IMR-90 (cell line): ENCODE results near the gene FGFRL1. TPM values are rescaled to one million over a fixed set of nuclear protein-coding genes. Genes with fewer than 3 reads are reported as not detected.

Experiments
- ATAC-seq: fragments of 200-7000 bp; cut with Tn5 transposase; 2 replicates; pipeline ENCODE4 v1.9.1; 2020; ENCODE audit warnings: low read depth, mild to moderate bottlenecking, moderate library complexity
- BruUV-seq: library from RNA; stranded (reverse); fragments of 400-500 nt; replicated peaks from 2 replicates; lab custom pipeline; 2021; lab: Mats Ljungman, UMichigan
- CTCF ChIA-PET: fragments of 300-600 bp; formaldehyde crosslinking; extraction: SDS; loops from one replicate; lab custom pipeline; 2021; ENCODE audit warnings: antibody characterized with exemption; lab: Yijun Ruan, JAX
- POLR2A ChIA-PET: fragments of 300-600 bp; sonication (Branson Sonifier 250); formaldehyde crosslinking; loops from one replicate; lab custom pipeline; 2022; ENCODE audit warnings: antibody characterized with exemption; ENCODE audit not compliant: unreplicated experiment; lab: Charles Lee
- DNase-seq: peaks from one replicate; pipeline ENCODE4 v3.0.0; 2013
- H2AFZ ChIP-seq: replicated peaks from 2 replicates; pipeline ENCODE3; 2013; ENCODE audit warnings: low read length, mild to moderate bottlenecking; ENCODE audit not compliant: poor library complexity
- H2AK5ac ChIP-seq: 2 replicates; pipeline ENCODE4 v1.6.1; 2013; ENCODE audit warnings: low read depth, low read length, inconsistent platforms
- H2AK9ac ChIP-seq: replicated peaks from 2 replicates; pipeline ENCODE3; 2013; ENCODE audit warnings: mild to moderate bottlenecking, low read depth, low read length, moderate library complexity; ENCODE audit not compliant: poor library complexity
- H2BK120ac ChIP-seq: 2 replicates; pipeline ENCODE4 v1.6.1; 2013; ENCODE audit warnings: low read depth, low read length, inconsistent platforms
- H2BK15ac ChIP-seq: 3 replicates; pipeline ENCODE4 v1.6.1; 2013; ENCODE audit warnings: low read depth, low read length, inconsistent platforms
- H2BK20ac ChIP-seq: 2 replicates; pipeline ENCODE4 v1.6.1; 2013; ENCODE audit warnings: low read depth, mild to moderate bottlenecking, inconsistent platforms, low read length, moderate library complexity
- H2BK5ac ChIP-seq: 2 replicates; pipeline ENCODE4 v1.6.1; 2013; ENCODE audit warnings: mild to moderate bottlenecking, low read depth, low read length, inconsistent platforms; ENCODE audit not compliant: poor library complexity, severe bottlenecking
- H3K14ac ChIP-seq: replicated peaks from 2 replicates; pipeline ENCODE4 v1.6.1; 2013; ENCODE audit warnings: low read depth, low read length, inconsistent platforms
- H3K18ac ChIP-seq: 2 replicates; pipeline ENCODE4 v1.6.1; 2013; ENCODE audit warnings: low read depth, low read length, control low read depth
- H3K23ac ChIP-seq: 2 replicates; pipeline ENCODE4 v1.6.1; 2013; ENCODE audit warnings: low read depth, low read length, inconsistent platforms
- H3K27ac ChIP-seq: 2 replicates; pipeline ENCODE4 v1.5.1; 2013; ENCODE audit warnings: mild to moderate bottlenecking, control low read depth, low read length; ENCODE audit not compliant: insufficient read depth
- H3K27me3 ChIP-seq: 2 replicates; pipeline ENCODE4 v1.6.1; 2013; ENCODE audit warnings: low read length; ENCODE audit not compliant: control insufficient read depth, insufficient read depth
- H3K36me3 ChIP-seq: 2 replicates; pipeline ENCODE4 v1.6.1; 2013; ENCODE audit warnings: low read length, mixed read lengths; ENCODE audit not compliant: control insufficient read depth, insufficient read depth
- H3K4ac ChIP-seq: 2 replicates; pipeline ENCODE4 v1.6.1; 2013; ENCODE audit warnings: low read depth, low read length, inconsistent platforms
- H3K4me1 ChIP-seq: 2 replicates; pipeline ENCODE4 v1.6.1; 2013; ENCODE audit warnings: low read length, mixed read lengths; ENCODE audit not compliant: control insufficient read depth, insufficient read depth
- H3K4me2 ChIP-seq: 2 replicates; pipeline ENCODE4 v1.6.1; 2013; ENCODE audit warnings: low read depth, mild to moderate bottlenecking, control low read depth, low read length, moderate library complexity
- H3K4me3 ChIP-seq: 2 replicates; pipeline ENCODE4 v1.5.1; 2013; ENCODE audit warnings: low read depth, mild to moderate bottlenecking, control low read depth, low read length, moderate library complexity; ENCODE audit not compliant: insufficient read depth
- H3K56ac ChIP-seq: 2 replicates; pipeline ENCODE4 v1.6.1; 2013; ENCODE audit warnings: low read length, inconsistent platforms; ENCODE audit not compliant: insufficient read depth; ENCODE audit errors: extremely low read depth
- H3K79me1 ChIP-seq, 2 experiments: 2 replicates each; pipeline ENCODE4 v1.6.1; 2013; ENCODE audit warnings: low read length in 2 of 2, inconsistent platforms in 1 of 2, low read depth in 1 of 2
- H3K9ac ChIP-seq: 2 replicates; pipeline ENCODE4 v1.6.1; 2013; ENCODE audit warnings: low read depth, low read length, control low read depth
- H3K9me1 ChIP-seq: 2 replicates; pipeline ENCODE4 v1.6.1; 2013; ENCODE audit warnings: low read length, inconsistent platforms; ENCODE audit not compliant: insufficient read depth
- H3K9me3 ChIP-seq: 2 replicates; pipeline ENCODE4 v1.6.1; 2013; ENCODE audit warnings: low read length; ENCODE audit not compliant: control insufficient read depth, insufficient read depth
- H4K20me1 ChIP-seq: 2 replicates; pipeline ENCODE4 v1.6.1; 2013; ENCODE audit warnings: low read length, inconsistent platforms; ENCODE audit not compliant: insufficient read depth
- H4K5ac ChIP-seq: 2 replicates; pipeline ENCODE4 v1.6.1; 2013; ENCODE audit warnings: mild to moderate bottlenecking, low read depth, low read length, control low read depth
- H4K8ac ChIP-seq, 2 experiments: 2 replicates each; pipeline ENCODE4 v1.6.1; 2013; ENCODE audit warnings: low read depth in 2 of 2, low read length in 2 of 2, control low read depth in 1 of 2, inconsistent platforms in 1 of 2
- H4K91ac ChIP-seq: 2 replicates; pipeline ENCODE4 v1.6.1; 2013; ENCODE audit warnings: low read depth, low read length, inconsistent platforms; ENCODE audit not compliant: insufficient read depth
- BHLHE40 ChIP-seq: fragments of 150-350 bp; IDR thresholded peaks from 2 replicates; pipeline ENCODE4 v1.6.1; 2016; ENCODE audit warnings: mild to moderate bottlenecking, low read depth, low read length
- CEBPB ChIP-seq: IDR thresholded peaks from 2 replicates; pipeline ENCODE4 v1.6.1; 2012; ENCODE audit warnings: low read depth, low read length, improper control_type of control experiment
- CHD1 ChIP-seq: IDR thresholded peaks from 2 replicates; pipeline ENCODE4 v1.6.1; 2012; ENCODE audit warnings: low read depth, low read length, improper control_type of control experiment
- FOS ChIP-seq: fragments of 150-350 bp; IDR thresholded peaks from 2 replicates; pipeline ENCODE4 v1.6.1; 2016; ENCODE audit warnings: low read depth, low read length
- MAFK ChIP-seq: IDR thresholded peaks from 2 replicates; pipeline ENCODE4 v1.6.1; 2012; ENCODE audit warnings: low read depth, low read length, improper control_type of control experiment
- MAZ ChIP-seq: IDR thresholded peaks from 2 replicates; pipeline ENCODE4 v1.6.1; 2012; ENCODE audit warnings: low read depth, mild to moderate bottlenecking, low read length, improper control_type of control experiment, moderate library complexity, borderline replicate concordance
- NFE2L2 ChIP-seq: fragments of 150-350 bp; IDR thresholded peaks from 2 replicates; pipeline ENCODE4 v1.6.1; 2016; ENCODE audit warnings: low read depth, mild to moderate bottlenecking, low read length
- POLR2A ChIP-seq: IDR thresholded peaks from 2 replicates; pipeline ENCODE4 v1.6.1; 2012; ENCODE audit warnings: mild to moderate bottlenecking, low read depth, low read length
- RAD21 ChIP-seq: IDR thresholded peaks from 2 replicates; pipeline ENCODE4 v1.6.1; 2012; ENCODE audit warnings: low read length, improper control_type of control experiment
- RFX5 ChIP-seq: IDR thresholded peaks from 2 replicates; pipeline ENCODE4 v1.8.0; 2012; ENCODE audit warnings: low read depth, mild to moderate bottlenecking, low read length, moderate library complexity
- SMC3 ChIP-seq: fragments of 150-350 bp; IDR thresholded peaks from 2 replicates; pipeline ENCODE4 v1.6.1; 2016; ENCODE audit warnings: low read depth, mild to moderate bottlenecking, antibody characterized with exemption, low read length, moderate library complexity
- WGBS, 2 experiments: methylation state at CpG; one replicate each; pipeline versions ENCODE4 v1.1.5 to v1.1.7; 2013; ENCODE audit warnings: missing lambda C conversion rate in 2 of 2; ENCODE audit not compliant: insufficient read length in 1 of 2; ENCODE audit errors: extremely low coverage in 2 of 2; 5-methylcytosine and 5-hydroxymethylcytosine counted together
- dilution Hi-C: fragments of 300-500 bp; cut with HindIII; formaldehyde crosslinking; loops from one replicate; pipeline ENCODE4 v1.14.3; 2018; ENCODE audit warnings: low sequenced_read_pairs; ENCODE audit not compliant: unreplicated experiment
- in situ Hi-C: fragments of 300-500 bp; cut with MboI; formaldehyde crosslinking; loops from 3 replicates; pipeline ENCODE4 v1.14.3; 2019; ENCODE audit warnings: low sequenced_read_pairs, inconsistent platforms, mixed read lengths
- intact Hi-C: fragments of 100-400 bp; cut with micrococcal nuclease; formaldehyde crosslinking; loops from 2 replicates; pipeline ENCODE4 v1.10.0; 2022
- polyA plus RNA-seq, 3 experiments: library from polyadenylated mRNA; depleted of rRNA; stranded (reverse); fragments of >200 nt; gene quantifications; 2 replicates each; pipeline ENCODE4 v1.2.3, GENCODE V29; 2012; ENCODE audit warnings: low replicate concordance in 1 of 3
- total RNA-seq: library from RNA; depleted of rRNA; stranded (reverse); fragments of >200 nt; gene quantifications from 2 replicates; pipeline ENCODE4 v1.2.3, GENCODE V29; 2012
- TF ChIP-seq, protein P1 (sequence below): conservative IDR thresholded peaks from 2 replicates; pipeline ENCODE4 v1.5.1; 2012; ENCODE audit warnings: mild to moderate bottlenecking, low read depth, low read length, improper control_type of control experiment
- TF ChIP-seq, protein P2 (sequence below): fragments of 150-350 bp; IDR thresholded peaks from 2 replicates; pipeline ENCODE4 v1.6.1; 2017; ENCODE audit warnings: mild to moderate bottlenecking, antibody characterized with exemption, low read length, low read depth

FGFRL1 gene
- total and polyA plus RNA-seq, 2 of the 4 experiments (the other 2 are of a cell fraction) = 49.3 to 78.8 TPM

DNA sequence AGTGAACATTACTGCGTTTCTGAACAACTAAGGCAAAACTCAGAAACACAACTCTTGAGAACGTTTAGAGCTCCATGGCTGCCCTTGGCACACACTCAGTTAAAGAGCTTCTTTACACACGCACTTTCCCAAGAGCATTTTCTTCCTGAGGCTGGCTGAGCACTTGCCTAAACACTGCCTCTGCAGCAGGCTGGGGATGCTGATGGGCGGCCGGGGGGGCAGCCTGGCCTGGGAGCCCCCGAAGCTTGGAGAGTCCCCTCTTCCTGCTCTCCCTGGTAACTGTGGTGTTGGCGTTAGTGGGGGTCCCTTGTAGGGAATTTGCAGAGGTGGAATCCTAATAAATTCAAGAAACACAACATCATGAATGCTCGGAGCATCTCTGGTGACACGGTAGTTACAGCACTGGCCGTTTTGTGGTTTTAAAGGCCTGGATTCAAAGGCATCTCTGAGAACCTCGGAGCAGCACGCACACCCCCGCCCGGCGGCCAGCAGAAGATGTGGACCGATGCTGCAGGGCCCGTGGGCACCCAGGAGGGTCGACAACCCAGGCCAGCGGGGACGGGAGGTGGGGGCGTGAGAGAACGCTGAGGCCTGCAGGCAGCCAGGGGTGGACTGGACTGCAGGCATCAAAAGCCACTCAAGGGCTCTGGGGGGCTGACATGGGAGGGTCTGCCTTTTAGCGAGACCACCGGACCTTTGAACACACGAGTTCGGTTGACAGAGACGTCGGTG, 45.4 kb downstream of the FGFRL1 start:
- Histone ChIP-seq H4K5ac (no peak overlapping the region), H3K56ac (no peak overlapping the region), H3K36me3 (no peaks in the 10 kb centered on the region), H3K4ac (no peak overlapping the region), H3K4me1 (peaks cover 5% of the 10 kb centered on the region; the same call in 1 of the 2 replicates), H2BK5ac (no peak overlapping the region), H2BK20ac (no peak overlapping the region), H2BK120ac (no peak overlapping the region), H4K91ac (no peak overlapping the region), H2AFZ (no peak overlapping the region), H3K18ac (no peak overlapping the region), H3K4me2 (no peak overlapping the region), H3K9me1 (no peaks in the 10 kb centered on the region), H3K27me3 (peaks cover 64% of the 10 kb centered on the region), H3K27ac (no peak overlapping the region), H2AK5ac (no peak overlapping the region), H3K79me1 (no peaks in the 10 kb centered on the region), H2AK9ac (no peak overlapping the region), H3K9me3 (no peaks in the 10 kb centered on the region), H4K8ac (no peak overlapping the region), H3K23ac (no peak overlapping the region), H2BK15ac (no peak overlapping the region), H3K9ac (no peak overlapping the region), H4K20me1 (no peaks in the 10 kb centered on the region), H3K14ac (no peak overlapping the region), H3K4me3 (no peak overlapping the region)
- dilution Hi-C loops (no loop called here), in situ Hi-C loops (no loop called here), intact Hi-C loops (no loop called here)
- DNase-seq (no peak), ATAC-seq (no peak)
- 88% methylated on average over 21 of the region's 28 CpGs; no CpG with 5 or more reads in 1 of the 2 experiments for WGBS, 2 experiments
- no TSS peak for BruUV-seq
- POLR2A ChIA-PET = no interaction called here
- CTCF ChIA-PET = no interaction called here
- TF ChIP-seq POLR2A (no peak), FOS (no peak), MAFK (no peak), MAZ (no peak), SMC3 (no peak), CEBPB (no peak), NFE2L2 (no peak), CHD1 (no peak), RFX5 (no peak), RAD21 (no peak), BHLHE40 (no peak)
- TF ChIP-seq, protein P1, sequence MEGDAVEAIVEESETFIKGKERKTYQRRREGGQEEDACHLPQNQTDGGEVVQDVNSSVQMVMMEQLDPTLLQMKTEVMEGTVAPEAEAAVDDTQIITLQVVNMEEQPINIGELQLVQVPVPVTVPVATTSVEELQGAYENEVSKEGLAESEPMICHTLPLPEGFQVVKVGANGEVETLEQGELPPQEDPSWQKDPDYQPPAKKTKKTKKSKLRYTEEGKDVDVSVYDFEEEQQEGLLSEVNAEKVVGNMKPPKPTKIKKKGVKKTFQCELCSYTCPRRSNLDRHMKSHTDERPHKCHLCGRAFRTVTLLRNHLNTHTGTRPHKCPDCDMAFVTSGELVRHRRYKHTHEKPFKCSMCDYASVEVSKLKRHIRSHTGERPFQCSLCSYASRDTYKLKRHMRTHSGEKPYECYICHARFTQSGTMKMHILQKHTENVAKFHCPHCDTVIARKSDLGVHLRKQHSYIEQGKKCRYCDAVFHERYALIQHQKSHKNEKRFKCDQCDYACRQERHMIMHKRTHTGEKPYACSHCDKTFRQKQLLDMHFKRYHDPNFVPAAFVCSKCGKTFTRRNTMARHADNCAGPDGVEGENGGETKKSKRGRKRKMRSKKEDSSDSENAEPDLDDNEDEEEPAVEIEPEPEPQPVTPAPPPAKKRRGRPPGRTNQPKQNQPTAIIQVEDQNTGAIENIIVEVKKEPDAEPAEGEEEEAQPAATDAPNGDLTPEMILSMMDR = no peak
- TF ChIP-seq, protein P2, sequence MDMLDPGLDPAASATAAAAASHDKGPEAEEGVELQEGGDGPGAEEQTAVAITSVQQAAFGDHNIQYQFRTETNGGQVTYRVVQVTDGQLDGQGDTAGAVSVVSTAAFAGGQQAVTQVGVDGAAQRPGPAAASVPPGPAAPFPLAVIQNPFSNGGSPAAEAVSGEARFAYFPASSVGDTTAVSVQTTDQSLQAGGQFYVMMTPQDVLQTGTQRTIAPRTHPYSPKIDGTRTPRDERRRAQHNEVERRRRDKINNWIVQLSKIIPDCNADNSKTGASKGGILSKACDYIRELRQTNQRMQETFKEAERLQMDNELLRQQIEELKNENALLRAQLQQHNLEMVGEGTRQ = no peak
